ENCODE data around the gene ZDHHC13. TPM values are rescaled to one million over a fixed set of nuclear protein-coding genes. Genes with fewer than 3 reads are reported as not detected.

The ZDHHC13 gene
- total and polyA plus RNA-seq, 10 of the 15 experiments (the other 5 are each of a cell fraction or from before 2014, with no cell fraction given) = 8.5 to 34.2 (median 20.4) TPM

- DNase-seq (ENCODE audit: low read depth, low spot score) (no peak), ATAC-seq (no peak), FAIRE-seq (no peak)
- no peak overlapping the region for H3K4me3 ChIP-seq
- ChIA-PET POLR2A (interaction anchor here (0.6 kb wide), 1 partner anchor 13 kb away, joined by 3 read pairs; no protein-coding TSS in a partner anchor), CTCF (interaction anchor here (1.0 to 5.1 kb wide), 7 partner anchors 8 to 478 kb away, joined by 3 to 26 read pairs (median 5); no protein-coding TSS in a partner anchor), SMC1A (ENCODE audit: uncharacterized antibody, unreplicated experiment) (interaction anchor here (1.5 kb wide), 1 partner anchor 43 kb away, joined by 4 read pairs; no protein-coding TSS in a partner anchor), RAD21 (ENCODE audit: unreplicated experiment) (interaction anchor here (0.9 to 1.4 kb wide), 3 partner anchors 12 to 161 kb away, joined by 3 read pairs; partner anchors contain the start of gene E2F8)
- no peak overlapping the region for H3K27ac ChIP-seq (ENCODE audit: control insufficient read depth, insufficient read depth)
- 15% methylated on average over 6 of the region's 6 CpGs for WGBS (ENCODE audit: insufficient coverage, insufficient replicate concordance, low lambda C conversion rate, missing lambda C conversion rate)
- in situ Hi-C loops (cut with MboI) = loop anchor here (10.0 kb wide), 1 partner anchor 825 kb away; no protein-coding TSS in a partner anchor
- no TSS peak for BruUV-seq (replicated peaks)
- H3K36me3 ChIP-seq (ENCODE audit: control insufficient read depth in 2 of 2, insufficient read depth in 2 of 2, low read length in 1 of 2) = no peaks in the 10 kb centered on the region
- H3K9me3 ChIP-seq (replicated peaks; ENCODE audit: control insufficient read depth, insufficient read depth, low read length) = no peaks in the 10 kb centered on the region
- no peaks in the 10 kb centered on the region for H3K79me2 ChIP-seq (ENCODE audit: control insufficient read depth, insufficient read depth, low read length)
- peaks cover 2% of the 10 kb centered on the region; the same call in 1 of the 2 replicates for H4K20me1 ChIP-seq (ENCODE audit: control insufficient read depth, insufficient read depth)
- no peaks in the 10 kb centered on the region; a peak in 1 of 4 replicates for H3K27me3 ChIP-seq (replicated peaks in 1 of 2; ENCODE audit: control insufficient read depth in 2 of 2, insufficient read depth in 2 of 2, low read length in 1 of 2)
- no peaks in the 10 kb centered on the region for H3K4me1 ChIP-seq (ENCODE audit: control insufficient read depth, insufficient read depth, low read length)
- no peak overlapping the region for H3K9ac ChIP-seq (ENCODE audit: control insufficient read depth, insufficient read depth, low read length)
- H3K4me2 ChIP-seq (ENCODE audit: control insufficient read depth, insufficient read depth) = no peak overlapping the region
- H2AFZ ChIP-seq (ENCODE audit: control insufficient read depth, low read depth, low read length) = no peak overlapping the region
- intact Hi-C loops (cut with micrococcal nuclease; ENCODE audit: unreplicated experiment) = loop anchor here (5.0 to 10.0 kb wide), 3 partner anchors 37 to 825 kb away; partner anchors contain the start of genes E2F8 and ZDHHC13
- TF ChIP-seq ZNF592 (IDR thresholded peaks at IDR 0.05) = no peak
- TF ChIP-seq RB1 (IDR thresholded peaks at IDR 0.05; ENCODE audit: borderline replicate concordance) = no peak
- TF ChIP-seq RUNX3 (IDR thresholded peaks at IDR 0.05; ENCODE audit: low read length) = no peak
- TF ChIP-seq IRF5 (IDR thresholded peaks at IDR 0.05; ENCODE audit: borderline replicate concordance) = no peak
- no peak for TF ChIP-seq NFYB (IDR thresholded peaks at IDR 0.05; ENCODE audit: insufficient read depth, low read depth, low read length)
- TF ChIP-seq PBX3 (IDR thresholded peaks at IDR 0.05; ENCODE audit: insufficient replicate concordance, low read depth, low read length) = no peak
- no peak for TF ChIP-seq SIN3A (IDR thresholded peaks at IDR 0.05; ENCODE audit: low read depth, low read length)
- TF ChIP-seq CHD1 (IDR thresholded peaks at IDR 0.05; ENCODE audit: low read depth, low read length) = no peak
- TF ChIP-seq IRF3 (IDR thresholded peaks at IDR 0.05) = no peak
- TF ChIP-seq FOXM1 (IDR thresholded peaks at IDR 0.05; ENCODE audit: low read depth, low read length) = no peak
- no peak for TF ChIP-seq ZNF384 (IDR thresholded peaks at IDR 0.05; ENCODE audit: borderline replicate concordance, low read depth, low read length)
- TF ChIP-seq POU2F2 (IDR thresholded peaks at IDR 0.05; ENCODE audit: borderline replicate concordance, low read depth, low read length) = no peak
- no peak for TF ChIP-seq E2F4 (IDR thresholded peaks at IDR 0.05; ENCODE audit: low read depth, low read length)
Measured at GRCh38 chr11:19079643-19080440, 37.1 kb upstream of the ZDHHC13 start.
